ENCODE data around the gene ANO2. TPM values are rescaled to one million over a fixed set of nuclear protein-coding genes. Genes with fewer than 3 reads are reported as not detected.

ANO2 gene
- total RNA-seq, 1 experiment from 2014 or later: not detected

DNA sequence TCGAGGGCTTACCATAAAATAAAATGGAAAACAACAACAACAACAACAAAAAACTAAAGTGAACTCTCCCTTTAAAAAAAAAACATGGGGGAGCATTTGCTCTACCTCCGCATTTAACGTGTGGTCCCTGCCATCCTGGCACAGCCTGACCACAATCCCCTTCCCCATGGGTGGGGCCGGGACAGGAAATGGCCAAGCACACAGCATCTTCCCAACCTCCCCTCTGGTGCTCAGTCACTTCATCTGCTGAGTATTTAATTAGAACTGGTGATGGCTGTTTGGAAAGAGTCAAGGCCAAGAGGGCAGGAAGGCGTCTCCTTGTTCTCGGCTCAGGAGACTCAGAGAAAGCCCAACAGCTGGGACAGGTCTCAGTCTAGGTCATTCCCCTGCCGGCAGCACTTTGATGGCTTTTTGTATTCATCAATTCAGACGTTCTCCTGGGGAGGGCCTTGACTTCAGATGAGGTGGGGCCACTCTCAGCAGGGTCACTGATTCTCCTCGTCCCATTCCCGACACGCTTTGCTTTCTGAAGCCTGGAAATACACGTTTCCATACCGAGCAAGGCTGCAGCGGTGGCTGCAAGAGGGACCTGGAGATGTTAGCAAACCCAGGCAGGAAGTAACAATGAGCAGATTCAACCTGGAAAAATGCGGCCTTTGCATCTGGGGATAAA lies 44.4 kb downstream of the ANO2 start:
- Histone ChIP-seq H3K27me3 (ENCODE audit: low read length) (0 out of 2 replicates have a peak, but pooled peaks cover 8% of the 10 kb centered on the region), H3K36me3 (ENCODE audit: low read depth, low read length) (no peaks in the 10 kb centered on the region), H2AFZ (ENCODE audit: low read length) (no peak overlapping the region), H4K20me1 (ENCODE audit: low read length) (no peaks in the 10 kb centered on the region), H3K27ac (ENCODE audit: low read length) (no peak overlapping the region), H3K4me1 (ENCODE audit: insufficient read depth, low read length) (no peaks in the 10 kb centered on the region), H3K4me3 (ENCODE audit: low read length) (no peak overlapping the region), H3F3A (ENCODE audit: low read length, unreplicated experiment) (no peaks in the 10 kb centered on the region), H3K9me3 (ENCODE audit: low read length) (no peaks in the 10 kb centered on the region), H3K9me2 (replicated peaks; ENCODE audit: low read length) (no peaks in the 10 kb centered on the region), H3K4me2 (ENCODE audit: low read length) (no peak overlapping the region), H3K9ac (ENCODE audit: low read length) (no peak overlapping the region), H3K79me2 (ENCODE audit: low read length) (no peaks in the 10 kb centered on the region)
- CTCF ChIA-PET: no interaction called here
- intact Hi-C loops (cut with micrococcal nuclease): no loop called here
- BruUV-seq (replicated peaks): no TSS peak
- ATAC-seq (no peak), DNase-seq (no peak)
- POLR2A ChIA-PET (ENCODE audit: unreplicated experiment): no interaction called here
- TF ChIP-seq, protein P1, sequence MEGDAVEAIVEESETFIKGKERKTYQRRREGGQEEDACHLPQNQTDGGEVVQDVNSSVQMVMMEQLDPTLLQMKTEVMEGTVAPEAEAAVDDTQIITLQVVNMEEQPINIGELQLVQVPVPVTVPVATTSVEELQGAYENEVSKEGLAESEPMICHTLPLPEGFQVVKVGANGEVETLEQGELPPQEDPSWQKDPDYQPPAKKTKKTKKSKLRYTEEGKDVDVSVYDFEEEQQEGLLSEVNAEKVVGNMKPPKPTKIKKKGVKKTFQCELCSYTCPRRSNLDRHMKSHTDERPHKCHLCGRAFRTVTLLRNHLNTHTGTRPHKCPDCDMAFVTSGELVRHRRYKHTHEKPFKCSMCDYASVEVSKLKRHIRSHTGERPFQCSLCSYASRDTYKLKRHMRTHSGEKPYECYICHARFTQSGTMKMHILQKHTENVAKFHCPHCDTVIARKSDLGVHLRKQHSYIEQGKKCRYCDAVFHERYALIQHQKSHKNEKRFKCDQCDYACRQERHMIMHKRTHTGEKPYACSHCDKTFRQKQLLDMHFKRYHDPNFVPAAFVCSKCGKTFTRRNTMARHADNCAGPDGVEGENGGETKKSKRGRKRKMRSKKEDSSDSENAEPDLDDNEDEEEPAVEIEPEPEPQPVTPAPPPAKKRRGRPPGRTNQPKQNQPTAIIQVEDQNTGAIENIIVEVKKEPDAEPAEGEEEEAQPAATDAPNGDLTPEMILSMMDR (conservative IDR thresholded peaks at IDR 0.05; ENCODE audit: low read depth, low read length): no peak
- TF ChIP-seq EZH2 (IDR thresholded peaks at IDR 0.05; ENCODE audit: low read length, unreplicated experiment) (no peak), EZH2phosphoT487 (IDR thresholded peaks at IDR 0.05; ENCODE audit: borderline replicate concordance, low read length) (no peak)

DNA sequence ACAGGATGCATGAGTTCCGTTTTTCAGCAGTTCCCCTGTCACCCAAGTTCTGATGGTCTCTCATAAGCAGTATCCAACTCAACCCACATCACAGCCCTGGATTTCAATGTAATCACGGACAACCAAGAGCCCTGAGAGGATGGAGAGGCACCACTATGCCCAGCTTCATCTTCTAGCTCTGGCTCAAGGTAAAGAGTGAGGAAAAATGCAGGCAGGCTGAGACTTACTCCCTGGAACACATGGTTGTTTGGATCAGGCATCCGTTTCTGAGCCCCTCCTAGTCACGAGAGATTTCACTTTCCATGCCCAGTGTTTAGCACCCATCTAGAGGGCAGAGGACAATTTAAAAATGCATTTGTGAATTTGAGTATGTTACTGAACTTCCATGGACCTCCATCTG lies 45.0 kb downstream of the ANO2 start:
- DNase-seq: no peak
- ATAC-seq: no peak
- Histone ChIP-seq H3K9me2 (replicated peaks; ENCODE audit: low read length) (no peaks in the 10 kb centered on the region), H3K9ac (ENCODE audit: low read length) (no peak overlapping the region), H3K79me2 (ENCODE audit: low read length) (no peaks in the 10 kb centered on the region), H3K36me3 (ENCODE audit: low read depth, low read length) (no peaks in the 10 kb centered on the region), H2AFZ (ENCODE audit: low read length) (no peak overlapping the region), H3F3A (ENCODE audit: low read length, unreplicated experiment) (no peaks in the 10 kb centered on the region), H3K4me1 (ENCODE audit: insufficient read depth, low read length) (no peaks in the 10 kb centered on the region), H3K27me3 (ENCODE audit: low read length) (0 out of 2 replicates have a peak, but pooled peaks cover 8% of the 10 kb centered on the region), H4K20me1 (ENCODE audit: low read length) (no peaks in the 10 kb centered on the region), H3K9me3 (ENCODE audit: low read length) (no peaks in the 10 kb centered on the region), H3K27ac (ENCODE audit: low read length) (no peak overlapping the region), H3K4me3 (ENCODE audit: low read length) (no peak overlapping the region), H3K4me2 (ENCODE audit: low read length) (no peak overlapping the region)
- intact Hi-C loops (cut with micrococcal nuclease): no loop called here
- TF ChIP-seq EZH2phosphoT487 (IDR thresholded peaks at IDR 0.05; ENCODE audit: borderline replicate concordance, low read length) (no peak), EZH2 (IDR thresholded peaks at IDR 0.05; ENCODE audit: low read length, unreplicated experiment) (no peak)
- TF ChIP-seq, protein P1 (conservative IDR thresholded peaks at IDR 0.05; ENCODE audit: low read depth, low read length): no peak
- ChIA-PET CTCF (no interaction called here), POLR2A (ENCODE audit: unreplicated experiment) (no interaction called here)
- BruUV-seq (replicated peaks): no TSS peak

DNA sequence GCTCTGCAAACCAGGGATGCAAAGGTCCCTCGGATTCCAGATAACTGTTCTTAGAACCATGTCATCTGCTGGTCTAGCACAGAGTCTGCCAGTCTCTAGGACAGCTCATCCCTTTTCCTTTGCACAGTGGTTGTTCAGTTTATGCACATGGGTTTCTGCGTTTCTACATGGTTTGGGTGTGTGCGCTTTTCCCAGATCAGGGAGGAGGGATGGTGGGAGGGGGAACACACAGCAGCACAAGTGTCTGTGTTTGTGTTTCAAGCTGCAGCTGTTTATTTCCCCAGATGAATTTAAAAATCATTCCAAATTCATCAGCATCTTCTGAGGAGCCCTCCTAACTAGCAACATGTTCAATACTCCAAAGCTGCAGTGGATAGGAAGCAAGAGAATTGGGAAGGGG lies 45.4 kb downstream of the ANO2 start:
- Histone ChIP-seq H3K4me2 (ENCODE audit: low read length) (no peak overlapping the region), H3K27ac (ENCODE audit: low read length) (no peak overlapping the region), H3K9me3 (ENCODE audit: low read length) (no peaks in the 10 kb centered on the region), H3K9me2 (replicated peaks; ENCODE audit: low read length) (no peaks in the 10 kb centered on the region), H3K36me3 (ENCODE audit: low read depth, low read length) (no peaks in the 10 kb centered on the region), H3K4me3 (ENCODE audit: low read length) (no peak overlapping the region), H4K20me1 (ENCODE audit: low read length) (no peaks in the 10 kb centered on the region), H3K79me2 (ENCODE audit: low read length) (no peaks in the 10 kb centered on the region), H2AFZ (ENCODE audit: low read length) (no peak overlapping the region), H3F3A (ENCODE audit: low read length, unreplicated experiment) (no peaks in the 10 kb centered on the region), H3K4me1 (ENCODE audit: insufficient read depth, low read length) (no peaks in the 10 kb centered on the region), H3K27me3 (ENCODE audit: low read length) (0 out of 2 replicates have a peak, but pooled peaks cover 8% of the 10 kb centered on the region), H3K9ac (ENCODE audit: low read length) (no peak overlapping the region)
- ATAC-seq (no peak), DNase-seq (no peak)
- TF ChIP-seq EZH2phosphoT487 (IDR thresholded peaks at IDR 0.05; ENCODE audit: borderline replicate concordance, low read length): no peak
- TF ChIP-seq, protein P1 (conservative IDR thresholded peaks at IDR 0.05; ENCODE audit: low read depth, low read length): no peak
- no peak for TF ChIP-seq EZH2 (IDR thresholded peaks at IDR 0.05; ENCODE audit: low read length, unreplicated experiment)
- intact Hi-C loops (cut with micrococcal nuclease): no loop called here
- BruUV-seq (replicated peaks): no TSS peak
- CTCF ChIA-PET: no interaction called here
- POLR2A ChIA-PET (ENCODE audit: unreplicated experiment): no interaction called here
